ENCODE data around the gene PPARA.

- no peak for TF ChIP-seq POLR2A (IDR thresholded peaks at IDR 0.05; ENCODE audit: low read depth, low read length)
- no peak for TF ChIP-seq TAF1 (IDR thresholded peaks at IDR 0.05; ENCODE audit: borderline replicate concordance, low read depth, low read length)
Measured at GRCh38 chr22:46240506-46240905, 90.2 kb downstream of the PPARA start.

Measured in GM12892 (cell line).